ENCODE data around the gene ADAMTSL4.
"Not testable (repeated sequence)": the region's sequence is repeated elsewhere in the genome, so short reads cannot be mapped to it uniquely, and the experiment has no call there.

Gene ADAMTSL4

DNA sequence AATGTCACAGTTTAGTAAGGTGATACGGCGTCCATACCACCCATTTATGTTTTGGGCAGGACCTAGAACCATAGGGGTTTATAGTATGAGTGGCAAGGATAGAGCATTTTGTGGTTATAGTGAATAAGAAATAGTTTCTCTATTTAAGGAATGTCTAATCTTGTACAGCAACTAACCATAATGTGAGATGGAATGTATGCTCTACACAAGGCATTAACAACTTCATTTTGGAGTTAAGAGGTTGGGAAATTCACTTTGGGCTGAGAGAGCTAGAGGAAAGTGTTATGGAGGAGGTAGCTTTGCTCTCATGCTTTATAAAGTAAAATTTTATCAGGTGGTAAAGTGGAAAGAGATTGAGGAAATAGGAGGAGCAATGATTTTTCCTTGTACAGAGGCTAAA lies 33.2 kb downstream of the ADAMTSL4 start:
- no peak for DNase-seq (ENCODE audit: low spot score)

DNA sequence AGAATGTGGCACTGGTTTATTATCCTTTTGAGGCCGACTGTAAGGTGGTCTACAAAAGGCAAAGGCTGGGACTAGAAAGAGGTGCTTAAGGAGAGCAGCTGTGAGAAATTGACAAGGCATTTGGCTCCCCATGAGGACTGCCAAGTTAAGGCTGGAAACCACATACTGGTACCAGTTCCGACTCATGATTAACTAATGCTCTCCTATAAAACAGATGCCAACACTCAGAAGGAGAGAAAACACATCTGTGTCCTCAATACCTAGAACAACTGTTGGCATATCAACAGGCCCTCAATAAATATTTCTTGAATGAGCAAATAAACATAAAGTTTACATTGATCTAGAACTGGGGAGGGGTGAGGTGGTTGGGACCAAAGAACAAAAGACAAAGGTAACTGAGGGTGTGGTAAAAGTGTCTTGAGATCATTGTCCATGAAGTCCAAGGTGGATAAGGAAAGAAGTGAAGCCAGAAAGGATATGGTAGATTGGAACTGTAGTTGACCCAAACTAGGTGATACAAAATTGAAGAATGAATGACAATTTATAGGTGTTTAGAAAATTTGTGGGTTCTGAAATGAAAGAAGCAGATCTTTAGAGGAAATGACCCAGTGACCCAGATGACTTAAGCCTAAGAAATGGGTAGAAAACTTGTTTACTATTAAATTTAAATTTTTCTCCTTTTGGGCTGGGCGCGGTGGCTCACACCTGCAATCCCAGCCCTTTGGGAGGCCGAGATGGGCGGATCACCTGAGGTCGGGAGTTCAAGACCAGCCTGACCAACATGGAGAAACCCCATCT lies 47.1 kb downstream of the ADAMTSL4 start:
- no peak for DNase-seq (ENCODE audit: low spot score)

DNA sequence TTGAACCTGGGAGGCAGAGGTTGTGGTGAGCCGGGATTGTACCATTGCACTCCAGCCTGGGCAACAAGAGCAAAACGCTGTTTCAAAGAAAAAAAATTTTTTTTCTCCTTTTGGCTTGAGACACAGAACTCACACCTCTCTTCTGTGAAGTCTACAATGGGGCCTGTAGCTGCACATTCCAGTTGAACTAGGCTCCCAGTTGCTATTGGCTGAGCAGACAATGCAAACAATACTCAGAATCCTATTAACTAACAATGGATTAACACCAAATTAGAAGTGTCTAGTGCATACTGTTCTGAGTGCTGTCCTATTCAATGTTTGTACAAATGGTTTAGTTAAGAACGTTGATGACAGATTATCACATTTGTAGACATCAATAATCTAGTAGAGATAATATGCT lies 47.8 kb downstream of the ADAMTSL4 start:
- DNase-seq (ENCODE audit: low spot score): no peak

DNA sequence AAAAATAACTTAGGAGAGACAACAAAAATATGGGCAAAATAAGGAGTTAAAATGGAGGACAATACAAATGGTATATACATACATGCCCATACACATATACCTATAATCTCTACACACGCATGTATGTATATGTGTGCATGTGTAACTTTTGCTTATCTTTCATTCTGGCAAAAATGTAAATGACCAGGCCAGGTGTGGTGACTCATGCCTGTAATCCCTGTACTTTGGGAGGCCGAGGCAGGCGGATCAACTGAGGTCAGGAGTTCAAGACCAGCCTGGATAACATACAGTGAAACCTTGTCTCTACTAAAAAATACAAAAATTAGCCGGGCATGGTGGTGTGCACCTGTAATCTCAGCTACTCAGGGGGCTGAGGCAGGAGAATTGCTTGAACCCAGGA lies 49.1 kb downstream of the ADAMTSL4 start:
- not testable (repeated sequence) for DNase-seq (ENCODE audit: low spot score)

DNA sequence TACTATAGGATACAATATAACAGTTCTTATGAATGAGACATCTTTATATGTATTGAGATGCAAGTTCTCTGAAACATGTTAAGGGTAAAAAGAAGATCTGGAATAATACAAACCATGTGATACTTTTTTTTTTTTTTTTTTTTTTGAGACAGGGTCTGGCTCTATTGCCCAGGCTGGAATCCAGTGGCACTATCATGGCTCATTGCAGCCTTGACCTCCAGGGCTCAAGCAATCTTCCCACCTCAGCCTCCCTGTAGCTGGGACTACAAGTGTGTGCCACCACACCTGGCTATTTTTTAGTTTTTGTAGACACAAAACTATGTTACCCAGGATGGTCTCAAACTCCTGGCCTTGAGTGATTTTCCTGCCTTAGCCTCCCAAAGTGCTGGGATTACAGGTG lies 52.3 kb downstream of the ADAMTSL4 start:
- DNase-seq (ENCODE audit: low spot score): no peak

DNA sequence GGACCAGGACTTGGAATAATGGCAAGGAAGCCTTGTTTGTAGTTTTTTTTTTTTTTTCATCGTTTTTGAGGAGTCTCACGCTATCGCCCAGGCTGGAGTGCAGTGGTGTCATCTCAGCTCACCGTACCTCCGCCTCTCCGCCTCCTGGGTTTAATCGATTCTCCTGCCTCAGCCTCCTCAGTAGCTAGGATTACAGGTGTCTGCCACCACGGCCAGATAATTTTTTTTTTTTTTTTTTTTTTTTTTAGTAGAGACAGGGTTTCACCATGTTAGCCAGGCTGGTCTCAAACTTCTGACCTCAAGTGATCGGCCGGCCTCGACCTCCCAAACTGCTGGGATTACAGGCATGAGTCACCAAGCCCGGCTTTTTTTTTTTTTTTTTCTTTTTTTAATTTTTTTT lies 53.2 kb downstream of the ADAMTSL4 start:
- DNase-seq (ENCODE audit: low spot score): not testable (repeated sequence)

DNA sequence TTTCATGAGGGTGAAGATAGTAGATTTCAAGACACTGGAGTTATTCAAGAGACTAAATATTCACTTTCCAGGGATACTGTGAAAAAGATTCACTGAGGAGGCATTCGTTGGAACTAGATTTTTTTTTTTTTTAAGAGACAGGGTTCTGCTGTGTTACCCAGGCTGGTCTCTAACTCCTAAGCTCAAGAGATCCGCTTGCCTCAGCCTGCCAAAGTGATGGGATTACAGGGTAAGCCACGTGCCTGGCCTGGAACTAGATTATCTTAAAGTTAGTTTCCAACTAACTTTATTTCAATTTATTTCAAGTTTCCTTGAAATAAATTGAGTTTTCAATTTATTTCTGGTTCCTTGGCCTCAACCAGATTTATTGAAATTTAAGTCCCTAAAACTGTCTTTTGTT lies 54.5 kb downstream of the ADAMTSL4 start:
- DNase-seq (ENCODE audit: low spot score): no peak

DNA sequence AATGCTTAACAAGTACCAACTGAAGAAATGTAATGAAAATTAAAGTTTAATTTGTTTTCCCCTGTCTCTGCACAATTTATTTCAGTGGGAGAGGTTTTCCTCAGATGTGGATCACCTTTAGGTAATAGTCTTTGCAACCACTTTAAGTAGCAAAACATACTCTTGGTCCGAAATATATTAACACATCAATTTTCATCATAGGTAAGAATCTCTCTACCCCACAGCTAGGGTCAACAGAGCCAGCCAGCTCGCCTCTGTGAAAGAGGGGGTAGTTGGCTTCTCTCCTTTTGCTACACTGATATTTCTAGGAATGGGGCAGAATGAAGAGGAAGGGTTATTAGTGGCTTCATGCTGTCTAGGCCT lies 55.0 kb downstream of the ADAMTSL4 start:
- no peak for DNase-seq (ENCODE audit: low spot score)

DNA sequence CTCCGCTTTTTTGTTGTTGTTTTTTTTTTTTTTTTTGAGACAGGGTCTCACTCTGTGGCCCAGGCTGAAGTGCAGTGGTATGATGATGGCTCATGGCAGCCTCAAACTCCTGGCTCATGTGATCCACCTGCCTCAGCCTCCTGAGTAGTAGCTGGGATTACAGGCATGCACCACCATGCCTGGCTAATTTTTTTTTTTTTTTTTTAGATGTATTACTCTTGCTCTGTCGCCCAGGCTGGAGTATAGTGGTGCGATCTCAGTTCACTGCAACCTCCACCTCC lies 56.2 kb downstream of the ADAMTSL4 start:
- DNase-seq (ENCODE audit: low spot score): not testable (repeated sequence)

DNA sequence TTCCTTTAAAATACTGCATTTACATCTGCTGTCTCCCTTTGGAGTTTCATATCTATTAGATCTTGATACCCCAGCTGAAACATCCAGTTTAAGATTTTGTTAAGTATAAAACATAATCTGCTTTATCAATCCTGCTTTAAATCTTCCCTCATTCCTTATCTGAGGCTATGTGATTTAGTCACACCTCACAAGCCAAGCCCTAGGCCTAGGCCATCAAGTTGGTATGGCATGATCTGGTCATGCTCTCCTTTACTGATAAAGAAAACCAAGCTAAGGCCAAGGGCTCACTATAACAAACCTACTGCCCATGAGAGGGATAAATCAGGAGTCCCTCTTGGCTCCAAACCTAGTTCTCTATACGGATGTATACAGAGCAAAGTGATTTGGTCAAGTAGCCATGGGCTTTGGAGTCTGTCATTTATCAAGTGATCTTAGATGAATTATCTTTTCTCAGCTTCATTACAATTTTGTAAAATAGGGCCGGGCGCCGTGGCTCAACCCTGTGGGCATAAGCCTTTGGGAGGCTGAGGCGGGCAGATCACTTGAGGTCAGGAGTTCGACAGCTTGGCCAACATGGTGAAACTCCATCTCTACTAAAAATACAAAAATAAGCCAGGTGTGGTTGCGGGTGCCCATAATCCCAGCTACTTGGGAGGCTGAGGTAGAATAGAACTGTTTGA lies 57.4 kb downstream of the ADAMTSL4 start:
- DNase-seq (ENCODE audit: low spot score): no peak

DNA sequence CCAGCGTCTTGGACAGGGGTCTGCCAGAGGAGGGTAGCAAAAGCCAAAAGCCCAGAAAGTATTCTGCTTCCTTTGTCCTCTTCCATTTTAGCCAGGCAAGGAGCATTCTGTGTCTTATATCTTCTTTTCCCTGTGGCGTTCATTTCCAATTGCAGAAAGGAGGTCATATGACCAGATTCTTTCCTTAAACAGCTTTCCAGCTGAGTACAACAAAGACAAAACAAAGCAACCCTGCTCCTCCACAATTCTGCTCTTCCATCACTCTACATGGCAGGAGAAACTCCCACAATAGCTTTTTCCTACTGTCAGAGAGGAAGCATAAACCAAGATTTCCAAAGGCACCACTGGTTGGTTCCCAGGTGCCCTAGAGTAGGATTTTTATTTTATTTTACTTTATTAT lies 60.5 kb downstream of the ADAMTSL4 start:
- no peak for DNase-seq (ENCODE audit: low spot score)
